ENCODE results near the gene GRB7.
"Not testable (repeated sequence)": the region's sequence is repeated elsewhere in the genome, so short reads cannot be mapped to it uniquely, and the experiment has no call there.

The GRB7 gene

DNA sequence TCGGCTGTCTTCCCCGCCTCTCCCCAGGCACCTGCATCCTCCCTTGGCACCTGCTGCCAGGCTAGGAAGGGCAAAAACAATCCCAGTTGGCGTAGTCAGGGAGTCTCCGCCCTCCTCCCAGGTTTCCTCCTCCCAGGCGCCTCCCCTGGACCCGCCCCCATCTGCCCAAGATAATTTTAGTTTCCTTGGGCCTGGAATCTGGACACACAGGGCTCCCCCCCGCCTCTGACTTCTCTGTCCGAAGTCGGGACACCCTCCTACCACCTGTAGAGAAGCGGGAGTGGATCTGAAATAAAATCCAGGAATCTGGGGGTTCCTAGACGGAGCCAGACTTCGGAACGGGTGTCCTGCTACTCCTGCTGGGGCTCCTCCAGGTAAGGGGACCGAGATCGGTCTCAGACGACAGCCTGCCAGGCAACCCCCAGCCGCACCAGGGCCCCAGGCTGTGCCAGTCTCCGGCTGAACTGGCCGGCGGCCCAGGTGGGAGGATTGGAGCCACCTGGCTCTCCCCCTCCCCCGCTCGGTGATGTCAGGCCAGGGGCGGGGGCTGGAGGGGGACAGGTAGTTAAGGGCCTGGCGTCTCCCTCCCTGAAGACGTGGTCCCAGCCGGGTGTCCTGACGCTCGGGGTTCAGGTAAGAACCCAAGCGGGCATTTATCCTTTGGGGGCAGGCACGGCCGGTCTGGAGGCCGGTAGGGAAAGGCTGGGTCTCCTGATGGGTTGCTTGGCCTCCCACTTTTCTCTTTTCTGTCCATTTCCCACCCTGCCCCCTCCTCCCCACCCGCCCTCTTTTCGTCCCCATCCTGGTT lies at the start of gene GRB7:
Gene GRB7, plus strand, starts transcription at position 179 of the 808 bp plus-strand sequence. CDS start 4,364 bp downstream, outside the sequence.
- DNase-seq: peak in 1 of 2 experiments; percentile 12

DNA sequence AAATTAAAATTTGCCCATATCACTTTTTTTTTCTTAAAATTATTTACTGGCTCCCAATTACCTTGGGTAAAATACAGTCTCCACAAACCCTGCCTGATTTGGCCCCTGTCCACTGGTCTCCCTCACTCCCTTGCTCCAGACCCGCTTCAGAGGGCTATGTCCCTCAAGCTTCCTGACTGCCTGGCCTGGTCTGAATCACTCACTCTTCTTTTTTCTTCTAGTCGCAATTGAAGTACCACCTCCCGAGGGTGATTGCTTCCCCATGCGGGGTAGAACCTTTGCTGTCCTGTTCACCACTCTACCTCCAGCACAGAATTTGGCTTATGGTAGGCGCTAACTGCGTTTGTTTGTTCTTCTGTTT lies 49.3 kb upstream of the GRB7 start:
- no peak for DNase-seq

- no peak for DNase-seq
Observed at GRCh38 chr17:39688945-39689344, 48.8 kb upstream of the GRB7 start.

DNA sequence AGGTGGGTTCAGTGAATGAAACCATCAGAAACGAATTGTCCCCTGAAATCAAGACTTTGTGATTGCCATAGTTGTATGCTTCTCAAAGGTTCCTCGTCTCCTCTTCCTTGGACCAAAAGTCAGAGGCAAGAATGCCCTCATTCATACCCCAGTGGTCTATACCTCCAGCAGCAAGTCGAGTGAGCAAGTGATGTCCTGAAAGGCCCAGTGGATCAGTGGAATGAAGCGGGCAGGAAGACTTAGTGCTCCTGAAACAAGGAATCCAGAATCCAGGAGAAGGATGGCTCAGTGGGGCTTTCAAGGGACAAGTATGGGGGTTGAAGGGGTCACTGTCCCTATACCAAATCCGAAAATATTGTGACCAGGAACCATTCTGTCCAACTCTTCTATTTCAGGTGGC lies 43.1 kb upstream of the GRB7 start:
- no peak for DNase-seq

GRCh38 chr17:39695089-39695474 lies 42.7 kb upstream of the GRB7 start:
- DNase-seq: no peak

- DNase-seq: no peak
Observed at GRCh38 chr17:39696731-39697130, 41.0 kb upstream of the GRB7 start.

- DNase-seq: no peak
Observed at GRCh38 chr17:39697961-39698360, 39.8 kb upstream of the GRB7 start.

DNA sequence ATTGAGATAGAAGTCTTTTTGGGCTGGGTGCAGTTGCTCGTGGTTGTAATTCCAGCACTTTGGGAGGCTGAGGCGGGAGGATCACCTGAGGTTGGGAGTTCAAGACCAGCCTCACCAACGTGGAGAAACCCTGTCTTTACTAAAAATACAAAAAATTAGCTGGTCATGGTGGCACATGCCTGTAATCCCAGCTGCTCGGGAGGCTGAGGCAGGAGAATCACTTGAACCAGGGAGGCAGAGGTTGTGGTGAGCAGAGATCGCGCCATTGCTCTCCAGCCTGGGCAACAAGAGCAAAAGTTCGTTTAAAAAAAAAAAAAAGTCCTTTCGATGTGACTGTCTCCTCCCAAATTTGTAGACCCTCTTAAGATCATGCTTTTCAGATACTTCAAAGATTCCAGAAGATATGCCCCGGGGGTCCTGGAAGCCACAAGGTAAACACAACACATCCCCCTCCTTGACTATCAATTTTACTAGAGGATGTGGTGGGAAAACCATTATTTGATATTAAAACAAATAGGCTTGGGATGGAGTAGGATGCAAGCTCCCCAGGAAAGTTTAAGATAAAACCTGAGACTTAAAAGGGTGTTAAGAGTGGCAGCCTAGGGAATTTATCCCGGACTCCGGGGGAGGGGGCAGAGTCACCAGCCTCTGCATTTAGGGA lies 38.5 kb upstream of the GRB7 start:
- not testable (repeated sequence) for DNase-seq

GRCh38 chr17:39699818-39700147 lies 38.0 kb upstream of the GRB7 start, which contains the start of gene ERBB2:
Gene ERBB2 (plus strand): TSS chr17:39700064. CDS start chr17:39700239, 175 bp downstream.
- no peak for DNase-seq

DNA sequence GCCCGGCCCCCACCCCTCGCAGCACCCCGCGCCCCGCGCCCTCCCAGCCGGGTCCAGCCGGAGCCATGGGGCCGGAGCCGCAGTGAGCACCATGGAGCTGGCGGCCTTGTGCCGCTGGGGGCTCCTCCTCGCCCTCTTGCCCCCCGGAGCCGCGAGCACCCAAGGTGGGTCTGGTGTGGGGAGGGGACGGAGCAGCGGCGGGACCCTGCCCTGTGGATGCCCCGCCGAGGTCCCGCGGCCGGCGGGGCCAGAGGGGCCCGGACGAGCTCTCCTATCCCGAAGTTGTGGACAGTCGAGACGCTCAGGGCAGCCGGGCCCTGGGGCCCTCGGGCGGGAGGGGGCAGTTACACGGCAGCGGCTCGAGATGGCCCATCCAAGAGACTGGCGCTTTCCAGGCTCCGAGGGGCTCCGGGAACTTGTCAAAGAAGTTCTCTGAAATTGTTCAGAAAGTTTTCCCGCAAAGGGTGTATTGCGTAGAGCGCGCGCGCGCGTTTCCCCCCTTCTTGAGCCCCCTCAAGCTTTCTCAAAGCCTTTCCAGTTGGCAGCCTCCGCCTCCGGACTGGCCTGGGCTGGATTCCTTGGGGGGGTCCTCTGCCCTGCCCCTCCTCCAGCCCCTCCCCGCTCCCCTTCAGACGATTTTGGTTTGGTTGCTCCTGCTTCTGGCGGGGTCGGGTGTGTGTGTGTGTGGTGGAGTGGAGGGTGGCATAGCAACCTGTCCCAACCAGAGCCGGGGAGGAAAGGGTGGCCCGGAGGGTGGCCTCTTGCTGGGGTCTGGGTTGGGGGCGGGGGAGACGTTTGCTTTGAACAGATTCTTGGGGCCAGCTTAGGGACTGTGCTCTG lies 37.4 kb upstream of the GRB7 start:
- no peak for DNase-seq

- DNase-seq: no peak
Observed at GRCh38 chr17:39701012-39701783, 36.5 kb upstream of the GRB7 start.

- DNase-seq: no peak
Observed at GRCh38 chr17:39701784-39702422, 35.8 kb upstream of the GRB7 start.

GRCh38 chr17:39702901-39703893 lies 34.5 kb upstream of the GRB7 start:
- no peak for DNase-seq

DNA sequence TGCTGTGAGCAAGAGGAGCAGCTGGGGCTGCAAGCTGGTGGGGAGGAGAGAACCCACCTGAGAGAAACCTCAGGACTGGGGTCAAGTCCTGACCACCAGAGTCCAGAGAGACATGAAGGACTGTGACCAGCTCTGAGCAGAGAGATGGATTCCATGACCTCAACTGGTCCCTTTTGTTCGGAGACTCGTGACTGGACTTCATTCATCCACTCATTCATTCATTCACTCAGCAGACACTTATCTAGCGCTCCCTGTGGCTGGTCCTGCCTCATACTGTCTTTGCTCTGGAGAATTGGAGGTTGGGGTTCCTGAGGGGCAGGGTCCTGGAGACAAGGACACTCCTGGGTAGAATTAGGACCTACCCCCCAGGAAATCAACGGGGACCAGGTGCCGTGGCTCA lies 33.8 kb upstream of the GRB7 start:
- no peak for DNase-seq

GRCh38 chr17:39704821-39705551 lies 32.8 kb upstream of the GRB7 start:
- DNase-seq: no peak

GRCh38 chr17:39705786-39706348 lies 31.9 kb upstream of the GRB7 start:
- DNase-seq: no peak

- no peak for DNase-seq
Observed at GRCh38 chr17:39706383-39706782, 31.4 kb upstream of the GRB7 start.

DNA sequence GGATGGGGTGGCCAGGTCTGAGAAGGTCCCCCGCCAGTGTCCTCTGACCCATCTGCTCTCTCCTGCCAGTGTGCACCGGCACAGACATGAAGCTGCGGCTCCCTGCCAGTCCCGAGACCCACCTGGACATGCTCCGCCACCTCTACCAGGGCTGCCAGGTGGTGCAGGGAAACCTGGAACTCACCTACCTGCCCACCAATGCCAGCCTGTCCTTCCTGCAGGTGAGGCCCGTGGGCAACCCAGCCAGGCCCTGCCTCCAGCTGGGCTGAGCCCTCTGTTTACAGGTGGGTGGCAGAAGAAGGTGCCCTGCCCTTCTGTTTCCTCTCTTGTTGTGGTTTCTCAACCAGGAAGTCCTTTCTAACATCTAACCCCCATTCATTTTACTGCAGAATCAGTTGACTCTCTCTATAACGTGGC lies 30.8 kb upstream of the GRB7 start:
- no peak for DNase-seq

GRCh38 chr17:39709319-39709997 lies 28.3 kb upstream of the GRB7 start:
- DNase-seq: no peak

Data from NCI-H524 (cell line).